NCI-H1436 treated with DMSO at 0.1 percent for 48 hours (cell line): ENCODE results near the gene COL6A5.
"Not testable (repeated sequence)": the region's sequence is repeated elsewhere in the genome, so short reads cannot be mapped to it uniquely, and the experiment has no call there.

Source experiments
- DNase-seq: peaks from one replicate; lab custom pipeline; 2025; lab: John Stamatoyannopoulos, UW

The COL6A5 gene

GRCh38 chr3:130384476-130385025 is 39.1 kb downstream of the COL6A5 start:
- no peak for DNase-seq

GRCh38 chr3:130386604-130387263 is 41.3 kb downstream of the COL6A5 start:
- no peak for DNase-seq

- DNase-seq: no peak
Measured at GRCh38 chr3:130389743-130390478, 44.4 kb downstream of the COL6A5 start.

GRCh38 chr3:130392266-130392665 is 46.8 kb downstream of the COL6A5 start:
- DNase-seq: no peak

DNA sequence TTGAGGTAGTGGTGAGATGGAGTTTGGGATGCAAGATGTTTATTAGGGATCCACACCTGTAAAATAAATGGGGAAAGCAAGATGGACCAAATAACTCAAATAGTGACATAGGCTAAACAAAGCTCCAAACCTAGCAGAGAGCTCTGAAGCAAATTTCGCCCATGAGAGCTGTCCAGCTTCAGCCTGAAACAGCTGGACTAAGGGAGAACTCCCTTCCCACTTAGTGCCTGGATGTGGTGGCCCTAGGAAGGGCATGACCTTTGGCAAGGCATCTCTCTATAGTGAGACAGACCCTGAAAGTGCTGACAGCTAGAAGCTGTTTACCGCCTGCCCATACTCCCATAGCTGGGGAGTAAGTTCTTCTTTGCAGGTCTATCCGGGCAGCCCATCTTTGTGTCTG is 48.1 kb downstream of the COL6A5 start:
- no peak for DNase-seq

DNA sequence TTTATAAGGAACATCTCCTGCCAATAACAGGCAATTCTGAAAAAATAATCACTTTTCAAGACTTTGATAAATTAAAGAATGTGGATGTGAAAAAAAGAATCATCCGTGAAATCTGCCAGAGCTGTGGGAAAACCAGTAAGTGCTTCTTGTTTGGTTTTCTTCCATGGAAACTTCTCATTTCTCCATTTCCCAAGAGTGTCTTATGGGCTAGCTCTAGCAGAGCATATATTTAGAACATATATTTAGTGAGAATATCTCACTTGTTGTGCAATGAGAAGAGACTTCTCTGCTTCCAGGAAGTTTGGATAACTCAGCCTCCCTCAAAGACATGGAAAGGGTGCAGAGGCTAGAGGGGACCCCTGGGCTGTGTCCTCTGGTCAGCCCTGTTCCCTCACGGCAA is 49.9 kb downstream of the COL6A5 start:
- no peak for DNase-seq

GRCh38 chr3:130395916-130396315 is 50.4 kb downstream of the COL6A5 start:
- DNase-seq: no peak

DNA sequence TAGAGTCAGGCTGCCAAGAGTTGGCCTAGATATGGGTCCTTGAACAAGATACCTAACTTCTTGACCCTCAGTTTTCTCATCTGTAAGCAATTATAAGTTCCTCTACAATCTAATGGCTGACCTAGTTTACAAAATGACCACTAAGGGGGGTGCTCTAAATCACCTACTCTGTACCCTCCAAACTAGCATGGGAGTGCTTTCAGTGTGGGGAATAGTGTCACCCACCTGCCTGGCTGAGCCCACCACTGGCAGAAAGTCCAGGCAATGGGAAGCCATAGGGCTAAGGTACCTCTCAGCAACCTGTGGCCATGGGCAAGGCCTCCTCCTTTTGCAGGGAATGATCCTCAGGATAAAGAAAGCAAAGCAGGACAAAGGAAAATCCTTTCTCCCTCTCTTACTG is 58.9 kb downstream of the COL6A5 start:
- no peak for DNase-seq

DNA sequence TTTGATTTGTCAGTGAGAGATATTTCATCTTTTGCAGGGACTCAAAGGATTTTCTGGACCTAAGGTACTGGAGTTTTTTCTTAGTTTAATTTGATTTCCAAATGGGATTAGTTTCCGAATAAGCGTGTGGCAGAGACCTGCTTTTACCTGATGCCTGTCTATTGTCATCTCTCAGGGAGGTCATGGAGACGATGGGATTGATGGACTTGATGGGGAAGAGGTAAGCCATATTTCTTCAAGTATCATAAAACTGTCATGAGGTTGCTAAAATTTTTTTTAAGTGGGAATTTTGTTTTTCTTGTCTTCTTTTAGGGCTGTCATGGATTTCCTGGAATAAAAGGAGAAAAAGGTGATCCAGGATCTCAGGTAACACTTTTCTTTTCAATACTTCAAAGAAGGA is 60.5 kb downstream of the COL6A5 start:
- DNase-seq: no peak

- DNase-seq: not testable (repeated sequence)
Measured at GRCh38 chr3:130408253-130408652, 62.8 kb downstream of the COL6A5 start.

GRCh38 chr3:130411320-130411719 is 65.8 kb downstream of the COL6A5 start:
- no peak for DNase-seq

DNA sequence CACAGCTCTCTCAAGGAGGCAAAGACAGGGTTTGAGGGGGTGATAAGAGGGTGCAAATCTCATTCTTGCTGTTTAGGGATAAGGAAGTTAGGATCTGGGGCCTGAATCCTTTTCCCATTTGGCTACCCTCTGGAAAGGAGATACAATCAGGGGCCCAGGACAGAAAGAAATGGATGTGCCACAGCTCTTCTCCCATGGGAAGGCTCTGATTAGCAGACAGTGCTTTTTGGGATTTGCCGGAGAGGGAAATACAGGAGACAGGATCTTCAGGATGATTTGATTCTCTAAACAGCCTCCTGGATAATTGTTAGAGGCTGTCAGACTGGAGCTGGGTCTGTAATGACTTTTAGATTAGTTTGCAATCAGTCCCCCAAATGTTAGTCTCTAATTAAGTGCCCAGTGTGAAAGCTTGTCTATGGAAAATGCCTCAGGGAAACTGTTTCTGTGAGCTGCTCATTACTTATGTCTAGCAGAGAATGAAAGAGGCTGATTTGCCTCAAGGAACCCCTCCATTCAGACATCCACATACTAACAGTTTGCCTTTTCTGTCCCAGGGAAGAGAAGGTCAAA is 67.6 kb downstream of the COL6A5 start:
- no peak for DNase-seq

GRCh38 chr3:130414457-130414856 is 69.0 kb downstream of the COL6A5 start:
- no peak for DNase-seq

- DNase-seq: no peak
Measured at GRCh38 chr3:130420466-130420865, 75.0 kb downstream of the COL6A5 start.

DNA sequence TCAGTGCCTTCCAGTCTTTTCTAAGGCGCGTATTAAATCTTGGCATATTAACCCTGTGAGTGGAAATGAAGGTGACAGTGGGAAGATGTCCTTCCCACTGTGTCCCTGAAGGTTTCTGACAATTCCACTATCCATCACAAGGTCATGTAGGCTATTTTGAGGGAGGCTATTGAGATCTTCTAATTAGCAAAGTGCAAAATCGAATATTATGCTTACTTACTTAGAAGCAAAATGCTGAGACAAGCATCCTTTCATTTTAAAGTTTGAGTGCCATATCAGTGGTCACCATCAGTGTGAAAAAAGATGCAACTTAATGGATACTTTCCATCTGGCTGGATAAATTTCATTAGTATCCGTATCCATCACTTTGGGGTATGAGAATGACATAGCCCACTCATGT is 77.6 kb downstream of the COL6A5 start:
- no peak for DNase-seq

- no peak for DNase-seq
Measured at GRCh38 chr3:130424837-130425236, 79.4 kb downstream of the COL6A5 start.

- no peak for DNase-seq
Measured at GRCh38 chr3:130425484-130425883, 80.0 kb downstream of the COL6A5 start.

- DNase-seq: no peak
Measured at GRCh38 chr3:130426206-130426605, 80.7 kb downstream of the COL6A5 start.

DNA sequence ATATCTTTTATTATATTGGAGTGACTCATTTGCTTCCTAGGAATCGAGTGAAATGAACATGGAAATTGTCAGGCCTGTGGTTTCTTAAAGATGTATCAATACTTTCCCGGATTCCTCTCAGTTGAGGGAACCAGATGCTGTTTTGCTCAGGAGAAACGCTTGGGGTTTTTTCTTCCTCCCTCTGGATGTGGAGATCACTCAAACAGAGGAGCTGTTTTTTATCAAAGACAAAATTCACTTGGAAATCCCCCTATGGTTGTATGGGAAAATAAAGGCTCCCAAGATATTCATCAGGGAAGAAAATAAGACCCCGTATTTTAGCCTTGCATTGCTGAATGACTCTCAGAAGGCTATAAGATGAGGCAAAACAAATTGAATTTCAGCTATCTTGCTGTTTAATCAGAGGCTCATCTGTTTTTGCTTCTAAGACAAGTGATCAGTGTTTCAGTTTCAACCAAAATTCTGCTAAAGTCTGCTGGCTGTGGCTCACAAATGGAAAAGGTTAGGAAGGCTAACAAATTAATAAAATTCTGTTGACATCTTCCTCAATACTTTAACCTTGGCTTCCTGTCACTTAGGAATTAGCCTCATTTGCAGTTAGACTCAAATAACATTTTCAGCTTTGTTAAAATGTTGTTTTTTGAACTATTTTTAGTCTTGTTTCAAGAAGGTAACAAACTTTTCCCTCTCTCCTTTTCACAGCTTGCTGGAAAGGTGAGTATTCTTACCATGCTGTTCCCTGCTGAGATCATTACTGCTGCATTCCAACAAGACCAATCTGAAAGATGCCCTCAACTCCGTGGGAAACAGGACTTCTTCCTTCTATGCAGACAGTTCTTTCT is 83.6 kb downstream of the COL6A5 start:
- DNase-seq: no peak

- no peak for DNase-seq
Measured at GRCh38 chr3:130429713-130430023, 84.2 kb downstream of the COL6A5 start.

GRCh38 chr3:130430266-130430665 is 84.8 kb downstream of the COL6A5 start:
- DNase-seq: no peak

GRCh38 chr3:130432086-130432485 is 86.6 kb downstream of the COL6A5 start:
- DNase-seq: not testable (repeated sequence)
